Measurements from ENCODE around the gene NDUFB10. TPM values are rescaled to one million over a fixed set of nuclear protein-coding genes. Genes with fewer than 3 reads are reported as not detected.

The NDUFB10 gene
- total RNA-seq, 2 donors from 2014 or later: 108 to 197 TPM

- H3K9me3 ChIP-seq: no peaks in the 10 kb centered on the region
- no peak for TF ChIP-seq CTCF (IDR thresholded peaks at IDR 0.05)
- H3K36me3 ChIP-seq: peaks cover 24% of the 10 kb centered on the region
- H3K27ac ChIP-seq: no peak overlapping the region
- no peak for DNase-seq (ENCODE audit: low spot score)
- ATAC-seq (ENCODE audit: insufficient number of reproducible peaks, low FRiP score, low read depth): no peak
- H3K4me1 ChIP-seq (ENCODE audit: control insufficient read depth in 1 of 2, low read depth in 2 of 2): peaks cover 30 to 52% of the 10 kb centered on the region in 2 donors
- H3K4me3 ChIP-seq: no peak overlapping the region
- no peaks in the 10 kb centered on the region for H3K27me3 ChIP-seq (replicated peaks; ENCODE audit: insufficient read depth)
Measured at GRCh38 chr16:2005646-2006045, 46.3 kb downstream of the NDUFB10 start.

GRCh38 chr16:2006317-2006716 is 47.0 kb downstream of the NDUFB10 start:
- H3K27ac ChIP-seq: no peak overlapping the region
- peaks cover 18% of the 10 kb centered on the region for H3K36me3 ChIP-seq
- no peak for DNase-seq (ENCODE audit: low spot score)
- no peak overlapping the region for H3K4me3 ChIP-seq
- ATAC-seq (ENCODE audit: insufficient number of reproducible peaks, low FRiP score, low read depth): no peak
- no peak for TF ChIP-seq CTCF (IDR thresholded peaks at IDR 0.05)
- no peaks in the 10 kb centered on the region for H3K9me3 ChIP-seq
- peaks cover 30 to 53% of the 10 kb centered on the region in 2 donors for H3K4me1 ChIP-seq (ENCODE audit: control insufficient read depth in 1 of 2, low read depth in 2 of 2)
- H3K27me3 ChIP-seq (replicated peaks; ENCODE audit: insufficient read depth): no peaks in the 10 kb centered on the region

- ATAC-seq (ENCODE audit: insufficient number of reproducible peaks, low FRiP score, low read depth): no peak
- no peak for TF ChIP-seq CTCF (IDR thresholded peaks at IDR 0.05)
- DNase-seq (ENCODE audit: low spot score): no peak
- H3K4me1 ChIP-seq (ENCODE audit: control insufficient read depth in 1 of 2, low read depth in 2 of 2): peaks cover 30 to 53% of the 10 kb centered on the region in 2 donors
- H3K27me3 ChIP-seq (replicated peaks; ENCODE audit: insufficient read depth): no peaks in the 10 kb centered on the region
- H3K27ac ChIP-seq: no peak overlapping the region
- no peaks in the 10 kb centered on the region for H3K9me3 ChIP-seq
- peaks cover 9% of the 10 kb centered on the region for H3K36me3 ChIP-seq
- H3K4me3 ChIP-seq: peak overlapping the region; percentile 14
Measured at GRCh38 chr16:2007081-2007836, 47.9 kb downstream of the NDUFB10 start.

- H3K27me3 ChIP-seq (replicated peaks; ENCODE audit: insufficient read depth): no peaks in the 10 kb centered on the region
- no peak for DNase-seq (ENCODE audit: low spot score)
- peak overlapping the region; percentile 98 for H3K4me3 ChIP-seq
- H3K27ac ChIP-seq: no peak overlapping the region
- peaks cover 30 to 53% of the 10 kb centered on the region in 2 donors for H3K4me1 ChIP-seq (ENCODE audit: control insufficient read depth in 1 of 2, low read depth in 2 of 2)
- no peak for TF ChIP-seq CTCF (IDR thresholded peaks at IDR 0.05)
- no peak for ATAC-seq (ENCODE audit: insufficient number of reproducible peaks, low FRiP score, low read depth)
- peaks cover 3% of the 10 kb centered on the region for H3K36me3 ChIP-seq
- H3K9me3 ChIP-seq: no peaks in the 10 kb centered on the region
Measured at GRCh38 chr16:2008009-2008526, 48.7 kb downstream of the NDUFB10 start.

GRCh38 chr16:2008631-2009163 is 49.4 kb downstream of the NDUFB10 start:
- ATAC-seq (ENCODE audit: insufficient number of reproducible peaks, low FRiP score, low read depth) (no peak), DNase-seq (ENCODE audit: low spot score) (no peak)
- Histone ChIP-seq H3K4me3 (peak overlapping the region; percentile 98), H3K4me1 (ENCODE audit: control insufficient read depth in 1 of 2, low read depth in 2 of 2) (peaks cover 30 to 53% of the 10 kb centered on the region in 2 donors), H3K27me3 (replicated peaks; ENCODE audit: insufficient read depth) (no peaks in the 10 kb centered on the region), H3K9me3 (no peaks in the 10 kb centered on the region), H3K27ac (peak overlapping the region; percentile 65 to 79), H3K36me3 (no peaks in the 10 kb centered on the region)
- TF ChIP-seq CTCF (IDR thresholded peaks at IDR 0.05): no peak

Data from thoracic aorta (tissue), 2 donors.